Fibroblast of skin of left biceps (primary cell): Measurements from ENCODE around the gene COLQ.

Source experiments
- DNase-seq, 2 experiments: peaks; one replicate each; pipeline ENCODE4 v3.0.0-alpha.2; 2013; ENCODE audit warnings: low read depth in 2 of 2

Gene COLQ

DNA sequence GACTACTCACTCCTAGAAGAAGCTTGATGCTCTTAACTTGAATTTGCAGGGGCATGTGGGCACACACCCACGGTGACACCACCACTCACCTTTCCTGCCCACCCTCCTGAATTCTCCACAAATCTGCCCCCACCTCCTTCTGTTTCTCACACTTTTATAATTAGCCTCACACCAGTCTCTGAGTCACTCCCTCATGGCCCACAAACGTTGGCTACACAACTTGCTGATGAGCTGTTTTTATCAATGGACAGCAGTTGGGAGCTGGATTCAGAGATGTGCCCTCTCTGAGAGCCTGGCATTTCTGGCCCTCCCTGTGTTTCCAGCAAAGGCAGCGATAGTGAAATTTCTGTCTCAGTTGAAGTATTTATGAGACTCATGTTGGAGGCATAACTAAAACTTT, 1.3 kb downstream of the COLQ start:
- no peak for DNase-seq

DNA sequence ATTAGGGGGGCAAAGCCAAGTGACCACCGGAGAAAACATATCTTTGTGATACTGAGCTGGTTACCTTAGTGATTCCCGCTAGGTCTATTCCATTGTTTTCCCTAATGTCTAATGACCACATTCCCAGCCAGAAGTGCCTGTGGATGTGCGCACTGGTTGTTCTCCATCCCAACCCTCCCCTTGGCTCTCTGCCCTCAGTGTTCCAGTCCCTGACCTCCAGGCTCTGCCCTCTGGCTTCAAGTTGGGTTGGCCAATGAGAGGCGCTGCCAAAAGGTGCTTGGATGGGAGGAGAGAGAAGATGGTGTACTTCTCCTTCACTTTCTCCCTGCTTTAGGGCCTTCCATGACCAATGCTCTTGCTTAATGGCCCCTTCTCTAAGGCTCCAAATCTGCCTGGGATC, 2.4 kb downstream of the COLQ start:
- DNase-seq = no peak

DNA sequence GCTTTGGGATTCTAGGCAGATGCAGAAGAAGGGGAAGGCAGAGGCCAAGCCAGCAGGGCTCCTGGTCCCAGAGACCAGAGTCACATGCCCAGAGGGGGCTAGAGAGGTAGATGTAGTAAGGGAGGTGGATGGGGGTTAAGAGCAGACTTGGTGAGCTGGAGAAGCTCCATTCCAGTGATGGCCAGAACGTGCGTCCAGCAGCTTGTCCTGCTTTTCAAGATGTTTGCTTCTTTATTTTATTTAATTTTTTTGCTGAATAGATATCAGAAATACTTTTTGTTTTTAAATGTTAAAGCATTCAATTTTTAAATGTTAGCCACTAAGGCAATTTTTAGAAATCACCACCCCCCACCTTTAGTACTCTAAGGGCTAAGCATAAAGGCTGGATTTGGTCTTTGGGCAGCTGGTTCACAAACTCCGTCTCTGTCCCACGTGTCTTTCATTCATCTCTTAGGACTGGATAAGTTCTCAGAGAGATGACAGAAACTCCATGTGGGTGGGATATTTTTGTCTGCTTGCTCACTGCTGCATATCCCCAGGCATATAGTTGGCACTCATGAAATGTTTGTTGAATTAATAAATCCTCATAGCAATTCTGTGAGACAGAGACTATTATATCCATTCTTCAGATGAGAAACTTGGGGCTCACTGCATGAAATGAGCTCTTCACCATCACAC, 6.7 kb downstream of the COLQ start:
- no peak for DNase-seq

DNA sequence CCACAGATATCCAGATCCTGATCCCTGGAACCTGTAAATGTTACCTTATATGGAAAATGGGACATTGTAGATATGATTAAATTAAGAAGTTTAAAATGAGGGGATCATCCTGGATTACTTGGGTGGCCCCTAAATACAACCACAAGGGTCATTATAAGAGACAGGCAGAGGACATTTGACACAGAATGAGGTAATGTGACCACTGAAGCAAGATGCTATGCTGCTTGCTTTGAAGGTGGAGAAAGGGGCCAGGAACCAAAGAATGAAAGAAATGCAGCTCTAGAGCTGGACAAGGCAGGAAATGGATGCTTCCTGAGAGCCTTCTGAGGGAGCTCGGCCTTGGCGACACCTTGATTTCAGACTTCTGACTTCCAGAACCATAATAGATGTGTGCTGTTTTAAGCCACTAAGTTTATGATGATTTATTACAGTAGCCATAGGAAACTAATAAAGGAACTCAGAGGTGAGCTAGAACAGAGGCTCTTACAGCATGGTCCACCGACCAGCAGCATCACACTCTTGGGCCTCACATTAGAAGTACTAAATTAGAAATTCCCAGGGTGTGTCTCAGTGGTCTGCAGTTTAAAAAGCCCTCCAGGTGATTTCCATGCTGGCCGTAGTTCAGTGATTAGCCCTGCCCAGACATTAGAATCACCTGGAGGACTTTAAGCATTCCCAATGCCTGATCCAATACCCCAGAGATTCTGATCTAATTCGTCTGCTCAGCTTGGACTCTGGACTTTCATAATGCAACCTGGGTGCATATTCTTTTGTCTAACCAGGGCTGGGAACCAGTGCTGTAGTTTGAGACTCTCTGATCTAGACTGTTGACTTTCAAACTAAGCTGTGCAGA, 7.5 kb downstream of the COLQ start:
- no peak for DNase-seq

DNA sequence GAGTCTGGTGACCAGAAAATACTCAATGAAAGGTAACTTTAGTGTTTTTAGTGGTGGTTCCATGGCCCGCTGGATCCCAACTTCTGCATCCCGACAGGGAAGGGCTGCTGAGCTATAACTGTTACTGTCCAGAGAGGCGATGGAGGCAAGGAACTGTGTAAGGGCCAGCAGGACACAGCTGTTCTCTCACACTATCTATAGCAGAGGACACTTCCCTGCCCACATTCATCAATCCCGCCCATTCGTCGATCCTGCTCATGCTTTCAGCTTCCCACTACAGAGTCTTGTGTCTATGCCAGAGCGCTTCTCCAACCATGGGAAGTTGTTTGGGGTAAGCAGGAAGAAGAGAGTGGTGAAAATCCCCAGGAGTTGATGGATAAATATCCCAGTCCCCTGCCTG, 8.4 kb downstream of the COLQ start:
- no peak for DNase-seq

DNA sequence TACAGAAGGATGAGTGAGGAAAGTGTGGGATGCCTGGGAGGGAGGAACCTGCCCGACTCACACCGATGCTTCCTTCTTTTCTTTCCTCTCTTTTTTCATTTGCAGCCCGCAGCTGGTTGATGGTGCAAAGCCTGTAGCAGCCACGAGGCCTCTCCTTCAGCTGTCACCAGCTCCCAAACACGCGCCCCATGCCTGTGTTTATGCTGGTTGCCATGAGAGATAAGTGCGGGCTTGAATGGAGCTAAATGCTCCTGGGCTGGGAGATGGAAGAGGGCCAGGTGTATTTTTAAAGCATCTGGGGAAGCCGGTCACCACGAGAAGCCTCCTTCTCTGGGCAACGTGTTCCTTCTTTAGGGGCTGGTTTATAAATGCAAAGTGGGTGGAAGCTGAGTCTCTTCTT, 9.3 kb downstream of the COLQ start:
- DNase-seq = no peak

DNA sequence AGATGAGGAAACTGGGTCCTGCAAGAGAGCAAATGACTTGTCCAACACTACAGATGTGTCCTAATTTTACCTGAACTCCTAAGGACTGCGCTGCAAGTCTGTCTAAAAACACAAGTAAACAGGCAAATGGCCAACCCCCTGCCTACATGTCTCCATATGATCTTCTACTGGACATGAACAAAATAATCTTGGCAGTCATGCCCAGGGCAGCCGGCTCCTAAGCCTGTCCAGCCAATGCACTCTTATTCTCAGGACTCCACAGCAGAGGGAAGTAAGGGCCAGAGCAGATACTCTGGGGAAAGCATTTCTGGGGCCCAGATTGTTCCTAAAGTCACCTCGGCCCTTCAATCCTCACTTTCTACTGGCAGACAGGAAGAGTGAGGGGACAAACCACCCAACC, 10.3 kb downstream of the COLQ start:
- DNase-seq = no peak

DNA sequence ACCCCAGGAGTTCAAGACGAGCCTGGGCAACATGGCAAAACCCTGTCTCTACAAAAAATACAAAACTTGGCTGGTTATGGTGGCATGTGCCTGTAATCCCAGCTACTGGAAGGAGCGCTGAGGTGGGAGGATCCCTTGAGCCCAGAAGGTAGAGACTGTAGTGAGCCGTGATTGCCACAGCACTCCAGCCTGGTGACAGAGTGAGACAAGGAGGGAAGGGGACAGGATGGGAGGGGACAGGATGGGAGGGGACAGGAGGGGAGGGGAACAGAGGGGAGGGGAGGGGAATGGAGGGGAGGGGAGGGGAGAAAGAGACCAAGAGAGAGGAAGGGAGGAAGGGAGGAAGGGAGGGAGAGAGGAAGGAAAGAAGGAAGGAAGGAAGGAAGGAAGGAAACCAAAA, 11.0 kb downstream of the COLQ start:
- DNase-seq = no peak

DNA sequence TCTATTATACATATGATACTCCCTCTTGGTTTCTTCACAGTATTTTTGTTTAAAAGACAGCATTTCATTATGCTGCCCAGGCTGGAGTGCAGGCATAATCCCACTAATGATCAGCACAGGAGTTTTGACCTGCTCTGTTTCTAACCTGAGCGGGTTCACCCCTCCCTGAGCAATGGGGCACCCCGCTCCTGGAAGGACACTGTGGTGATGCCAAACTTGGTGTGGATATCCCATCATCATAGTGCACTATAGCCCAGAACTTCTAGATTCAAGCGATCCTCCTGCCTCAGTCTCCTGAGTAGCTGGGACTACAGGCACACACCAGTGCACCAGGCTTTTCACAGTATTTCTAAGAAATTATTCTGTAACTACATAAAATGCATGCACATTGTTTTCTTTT, 14.9 kb downstream of the COLQ start:
- no peak for DNase-seq

DNA sequence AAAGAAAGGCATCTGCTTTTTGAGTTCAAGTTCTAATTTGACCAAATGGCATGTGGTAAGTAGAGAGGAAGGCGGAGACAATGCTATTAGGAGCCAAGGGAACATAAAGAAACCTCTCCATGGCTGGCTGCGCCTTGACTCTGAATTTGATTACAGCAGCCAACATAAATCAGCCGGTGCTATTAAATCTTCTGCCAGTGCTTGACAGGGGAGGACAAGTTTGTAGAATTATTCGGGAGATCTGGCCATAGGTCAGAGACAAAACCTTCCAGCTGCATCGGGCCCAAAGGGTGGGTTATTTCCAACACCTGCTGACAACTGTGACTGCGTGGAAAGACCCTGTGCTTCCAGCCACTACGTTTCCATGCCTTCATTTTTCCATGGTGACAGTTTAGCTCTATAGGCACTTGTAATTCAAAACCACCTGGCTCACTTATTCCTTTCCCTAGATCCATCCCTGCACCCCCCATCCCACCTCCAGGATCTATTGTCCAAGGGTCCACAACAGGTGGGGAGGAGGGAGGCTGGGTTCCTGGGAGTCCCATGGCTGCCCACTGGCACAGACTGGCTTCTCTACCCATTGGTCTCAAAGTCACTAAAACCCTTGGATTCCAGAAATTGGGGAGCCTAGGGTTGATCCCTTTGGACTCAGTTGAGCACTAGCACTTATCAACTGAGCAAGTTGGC, 15.9 kb downstream of the COLQ start:
- no peak for DNase-seq

DNA sequence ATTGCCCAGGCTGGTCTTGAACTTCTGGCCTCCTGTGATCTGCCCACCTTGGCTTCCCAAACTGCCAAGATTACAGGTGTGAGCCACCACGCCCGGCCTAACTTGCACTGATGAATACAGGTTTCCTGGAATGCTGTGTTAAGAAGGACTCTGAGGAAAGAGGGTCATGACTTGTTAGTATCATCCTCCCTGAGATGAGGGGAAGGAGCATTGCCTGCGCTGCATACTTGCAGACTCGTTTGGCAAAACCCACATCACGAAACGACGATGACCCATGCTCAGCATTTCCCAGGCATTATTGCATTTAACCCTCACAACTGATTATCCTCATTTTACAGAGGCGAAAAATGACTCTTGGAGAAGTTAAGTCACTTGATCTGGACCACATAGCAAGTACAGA, 18.9 kb downstream of the COLQ start:
- no peak for DNase-seq

DNA sequence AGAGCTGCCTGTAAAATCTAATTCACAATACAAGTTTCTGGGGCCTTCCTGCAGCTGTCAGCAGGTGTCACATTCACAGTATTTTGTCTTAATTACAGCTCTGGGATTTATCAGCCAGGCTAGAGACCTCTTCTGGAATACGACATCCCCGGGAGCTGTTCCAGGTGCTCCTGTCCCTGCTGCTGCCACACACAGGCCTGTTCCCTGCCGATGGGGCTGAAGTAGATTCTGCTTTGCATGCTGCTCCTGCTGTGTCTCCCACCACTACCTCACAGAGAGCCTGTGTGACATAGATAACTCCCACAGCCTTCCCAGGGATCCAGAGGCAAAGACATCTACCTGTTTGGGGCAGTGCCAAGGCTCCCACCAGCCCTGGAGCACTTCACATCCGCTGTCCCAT, 20.4 kb downstream of the COLQ start:
- DNase-seq = no peak

DNA sequence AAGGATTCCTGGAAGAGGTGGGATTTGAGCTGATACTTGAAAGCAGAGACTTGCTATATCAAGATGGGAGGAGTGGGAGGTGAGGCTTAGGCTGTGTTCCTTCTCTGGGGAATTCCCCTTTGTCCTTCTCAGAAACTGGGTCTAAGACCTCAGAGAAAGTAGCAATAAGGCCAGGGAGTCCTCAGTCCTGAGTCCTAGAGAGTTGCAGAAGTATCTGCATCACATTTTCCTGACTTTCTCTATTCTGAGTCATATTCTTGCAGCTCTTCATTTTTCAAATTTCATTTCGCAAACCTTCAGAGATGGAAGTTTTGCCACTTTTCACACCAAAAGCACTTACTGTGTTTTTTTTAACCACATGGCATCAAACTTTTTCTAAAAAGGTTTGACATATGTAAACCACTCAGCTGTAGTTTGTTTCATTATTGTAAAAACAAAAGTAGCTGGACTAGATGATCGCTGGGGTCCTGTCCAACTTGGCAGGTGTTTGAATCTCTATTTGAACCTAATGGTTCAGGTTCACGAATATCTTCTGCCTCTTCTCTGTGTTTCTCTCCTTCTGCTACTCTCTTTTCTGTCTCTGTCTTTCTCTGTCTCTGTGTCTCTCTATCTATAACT, 21.3 kb downstream of the COLQ start:
- DNase-seq = no peak

DNA sequence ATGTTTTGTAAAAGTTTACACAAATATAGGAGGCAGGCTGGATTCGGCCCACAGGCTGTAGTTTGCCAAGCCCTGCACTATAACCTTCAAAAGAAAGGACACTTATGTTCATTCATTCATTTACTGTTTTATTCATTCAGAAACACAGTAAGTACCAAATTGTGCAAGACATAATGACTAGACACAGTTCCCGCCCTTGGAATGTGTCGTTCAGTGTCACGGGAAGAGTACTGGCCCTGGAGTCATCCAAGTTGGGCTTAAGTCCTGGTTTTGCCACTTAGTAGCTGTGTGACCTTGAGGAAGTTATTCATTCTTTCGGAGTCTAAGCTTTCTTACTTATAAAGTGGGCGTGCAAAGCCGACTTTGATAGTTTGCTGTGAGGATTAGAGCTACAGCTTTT, 22.0 kb downstream of the COLQ start:
- no peak for DNase-seq

DNA sequence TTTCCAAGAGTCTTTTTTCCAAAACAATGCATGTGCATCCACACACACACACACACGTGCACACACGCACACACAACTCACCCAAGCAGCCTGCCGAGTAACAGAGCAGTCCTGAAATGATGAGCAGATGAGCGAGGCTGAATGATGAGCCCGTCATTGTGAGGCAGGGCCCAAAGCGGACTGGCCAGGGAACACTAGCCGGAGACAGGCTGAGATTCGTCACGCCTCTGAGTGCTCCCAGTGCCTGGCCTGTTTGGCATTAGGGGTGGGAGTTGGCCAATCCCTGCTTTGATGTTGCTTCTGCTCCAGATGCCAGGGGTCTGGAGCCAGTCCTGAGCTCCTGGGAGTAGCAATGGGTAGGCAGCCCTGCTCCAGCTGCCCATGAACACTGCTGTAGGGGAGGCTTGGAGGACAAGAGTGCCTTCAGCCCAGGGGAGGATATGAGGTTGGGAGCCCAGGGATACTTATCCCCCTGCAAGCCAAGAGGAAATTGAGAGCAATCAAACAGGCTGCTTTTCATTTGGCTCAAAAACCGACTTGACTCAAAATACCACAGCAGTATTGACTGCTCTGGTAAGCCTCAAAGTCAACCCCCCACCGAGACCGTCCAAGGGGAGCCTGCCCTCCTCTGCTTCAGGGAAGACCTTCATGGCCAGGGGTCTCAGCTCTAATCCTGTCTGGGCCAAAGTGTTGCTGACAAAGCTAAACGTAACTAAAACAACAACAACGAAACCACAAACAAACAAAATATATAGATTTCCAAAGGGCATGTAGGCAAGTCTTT, 22.9 kb downstream of the COLQ start:
- DNase-seq = no peak

DNA sequence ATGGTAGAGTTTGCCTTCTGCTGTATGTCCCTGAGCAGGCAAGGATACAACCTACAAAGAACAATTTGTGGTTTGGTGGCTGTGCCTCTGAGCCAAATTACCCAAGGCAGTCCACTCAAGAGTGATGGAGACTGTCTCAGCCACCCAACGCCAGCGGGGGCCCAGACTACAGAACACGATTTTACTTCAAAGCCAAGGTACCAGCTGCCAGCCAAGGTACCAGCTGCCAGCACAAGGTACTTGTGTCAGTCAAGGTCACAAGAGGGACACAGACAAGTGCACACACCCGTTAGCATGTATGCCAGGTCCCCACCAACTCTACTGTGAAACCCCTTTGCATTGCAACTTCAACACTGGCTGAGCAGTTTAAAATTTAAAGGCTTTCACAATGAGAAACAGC, 23.5 kb downstream of the COLQ start:
- no peak for DNase-seq

DNA sequence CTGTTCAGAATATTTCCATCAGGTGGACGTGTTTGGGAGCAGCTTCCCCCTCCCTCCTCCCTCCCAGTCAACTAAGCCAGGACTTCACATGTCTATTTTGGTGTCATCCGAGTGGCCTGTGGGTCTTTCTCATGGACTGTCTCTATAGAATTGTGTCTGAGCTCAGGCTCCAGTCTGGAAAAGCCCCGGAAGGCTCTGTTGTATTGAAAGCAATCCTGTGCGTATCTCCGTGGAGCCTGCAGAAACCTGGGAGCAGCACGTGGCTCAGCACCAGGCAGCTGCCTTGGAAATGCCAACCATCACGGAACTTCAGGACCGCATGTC, 25.2 kb downstream of the COLQ start:
- no peak for DNase-seq

DNA sequence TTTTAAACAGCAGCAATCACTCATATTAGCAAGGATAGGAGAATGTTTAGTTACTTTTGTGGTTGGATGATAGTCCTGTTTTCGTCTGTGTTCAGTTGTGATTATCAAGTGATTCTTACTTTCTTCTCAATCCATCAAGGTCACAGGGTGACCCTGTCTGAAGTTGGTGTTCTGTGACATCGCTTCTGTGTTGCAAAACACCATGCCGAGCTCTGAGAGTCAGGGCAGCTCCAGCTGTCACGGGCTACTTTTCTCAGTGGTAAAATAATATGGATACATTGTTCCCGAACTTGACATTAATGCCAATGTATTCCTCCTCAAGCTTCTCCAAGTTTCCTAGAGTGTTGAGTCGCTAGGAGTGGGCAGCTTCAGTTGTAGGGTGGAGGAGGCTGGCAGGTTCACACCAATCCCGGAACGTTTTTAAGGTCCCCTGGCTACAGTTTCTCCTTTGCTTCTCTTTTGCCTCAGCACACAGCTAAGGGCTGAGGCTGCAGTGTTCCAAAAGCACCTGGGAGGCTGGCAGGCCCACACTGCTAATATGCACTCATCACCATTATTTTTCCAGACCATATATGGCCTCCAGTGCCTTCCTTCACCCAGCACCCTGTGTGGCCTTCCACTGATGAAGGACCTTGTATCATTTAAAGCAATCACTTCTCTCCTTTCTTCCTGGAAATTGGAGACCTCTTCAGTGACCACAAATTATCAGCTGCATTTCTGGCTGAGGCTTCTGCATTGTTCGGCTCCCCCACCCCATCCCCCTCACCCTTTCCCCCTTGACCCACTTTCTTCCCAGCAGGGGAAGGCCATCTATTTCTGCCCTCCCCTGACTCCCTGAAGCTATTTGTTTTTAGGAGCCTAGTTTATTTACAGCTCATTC, 25.8 kb downstream of the COLQ start:
- no peak for DNase-seq

DNA sequence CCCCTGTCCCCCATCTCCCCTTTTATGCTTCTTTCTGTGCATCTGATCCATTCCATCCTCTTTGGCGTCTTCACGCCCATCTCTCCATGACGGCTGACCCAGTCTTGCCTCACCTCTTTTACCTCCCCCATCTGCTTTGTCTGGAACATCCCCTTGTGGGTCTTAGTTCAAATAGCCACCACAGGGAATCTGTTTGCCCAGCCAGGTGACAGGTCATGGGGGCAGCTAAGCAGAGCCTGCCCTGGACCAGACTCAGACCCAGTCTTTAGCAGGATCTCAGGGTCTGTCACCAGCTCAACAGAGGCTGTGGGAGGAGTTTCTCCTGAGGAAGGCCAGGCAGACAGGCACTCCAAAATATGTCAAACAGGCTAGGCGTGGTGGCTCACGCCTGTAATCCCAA, 28.1 kb downstream of the COLQ start:
- no peak for DNase-seq

DNA sequence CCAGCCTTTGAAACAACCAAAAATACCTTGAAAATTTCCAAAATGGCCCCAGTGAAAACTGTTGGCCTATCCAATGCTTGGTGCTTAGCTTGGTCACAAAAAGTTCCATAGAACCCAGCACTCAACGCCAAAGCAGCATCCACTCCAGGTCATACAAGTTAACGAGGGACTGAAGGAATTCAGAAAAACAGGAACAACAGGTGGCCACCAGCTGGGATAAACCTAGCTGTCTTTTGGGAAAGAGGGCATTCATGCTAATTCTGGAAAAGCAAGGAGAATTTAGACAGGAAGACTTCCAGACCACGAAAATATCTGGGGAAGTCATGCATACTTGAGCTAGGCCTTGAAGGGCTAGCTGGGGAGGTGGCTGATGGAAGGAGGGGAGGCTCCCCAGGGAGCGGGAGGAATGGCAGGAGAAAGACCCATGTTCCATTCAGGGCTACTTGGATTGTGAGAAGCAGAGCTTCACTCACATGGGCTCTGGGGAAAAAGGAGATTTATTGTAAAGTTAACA, 28.6 kb downstream of the COLQ start:
- no peak for DNase-seq

DNA sequence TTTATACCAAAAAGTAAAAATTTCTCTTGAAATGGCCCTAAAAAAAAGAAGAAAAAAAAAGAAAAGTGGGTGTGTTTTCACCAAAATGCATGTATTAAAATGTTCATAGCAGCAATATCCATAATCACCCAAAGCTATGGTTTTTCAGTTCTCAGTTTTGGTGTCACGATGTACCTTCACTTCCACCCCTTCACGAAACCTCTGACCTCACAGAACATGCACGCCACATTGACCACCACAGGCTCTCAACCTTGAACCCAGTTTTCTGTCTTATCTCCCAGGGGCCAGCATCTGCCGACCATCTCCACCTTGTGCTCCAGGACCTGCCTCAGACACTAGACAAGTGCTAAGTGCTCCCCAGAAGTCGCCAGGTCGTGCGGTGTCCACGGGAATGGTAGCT, 30.4 kb downstream of the COLQ start:
- no peak for DNase-seq
